Measurements from ENCODE around the gene PHACTR3. TPM values are rescaled to one million over a fixed set of nuclear protein-coding genes. Genes with fewer than 3 reads are reported as not detected.

Gene PHACTR3
- total RNA-seq, 1 experiment from 2014 or later, result 30.6 TPM

- intact Hi-C loops (cut with micrococcal nuclease), result no loop called here
- CTCF ChIA-PET, result no interaction called here
Measured at GRCh38 chr20:59703046-59703445, 98.7 kb downstream of the PHACTR3 start.

GRCh38 chr20:59705651-59706399, 101.5 kb downstream of the PHACTR3 start:
- no peak for TF ChIP-seq CTCF (conservative IDR thresholded peaks at IDR 0.05; ENCODE audit: low read depth, low read length)
- no peak for TF ChIP-seq EZH2 (IDR thresholded peaks at IDR 0.05; ENCODE audit: low read length, unreplicated experiment)
- no peak for TF ChIP-seq EZH2phosphoT487 (IDR thresholded peaks at IDR 0.05; ENCODE audit: borderline replicate concordance, low read length)
- peaks cover 21% of the 10 kb centered on the region for H3K27me3 ChIP-seq (ENCODE audit: low read length)
- no peak overlapping the region for H3K9ac ChIP-seq (ENCODE audit: low read length)
- no TSS peak for BruUV-seq (replicated peaks)
- no peaks in the 10 kb centered on the region for H3F3A ChIP-seq (ENCODE audit: low read length, unreplicated experiment)
- POLR2A ChIA-PET (ENCODE audit: unreplicated experiment), result no interaction called here
- H4K20me1 ChIP-seq (ENCODE audit: low read length), result no peaks in the 10 kb centered on the region
- H3K9me2 ChIP-seq (replicated peaks; ENCODE audit: low read length), result no peaks in the 10 kb centered on the region
- no peak for DNase-seq
- no peaks in the 10 kb centered on the region for H3K9me3 ChIP-seq (ENCODE audit: low read length)
- no peaks in the 10 kb centered on the region for H3K79me2 ChIP-seq (ENCODE audit: low read length)
- no peak for ATAC-seq
- no peaks in the 10 kb centered on the region for H3K36me3 ChIP-seq (ENCODE audit: low read depth, low read length)
- intact Hi-C loops (cut with micrococcal nuclease), result no loop called here
- CTCF ChIA-PET, result no interaction called here
- H3K27ac ChIP-seq (ENCODE audit: low read length), result no peak overlapping the region
- no peak overlapping the region for H2AFZ ChIP-seq (ENCODE audit: low read length)
- peaks cover 6% of the 10 kb centered on the region; the same call in 1 of the 2 replicates for H3K4me1 ChIP-seq (ENCODE audit: insufficient read depth, low read length)
- H3K4me2 ChIP-seq (ENCODE audit: low read length), result no peak overlapping the region
- no peak overlapping the region for H3K4me3 ChIP-seq (ENCODE audit: low read length)

More at GRCh38 chr20:59703046-59703445, 98.7 kb downstream of the PHACTR3 start:
- Histone ChIP-seq H4K20me1 (ENCODE audit: low read length) (no peaks in the 10 kb centered on the region), H3K9ac (ENCODE audit: low read length) (no peak overlapping the region), H3K9me3 (ENCODE audit: low read length) (no peaks in the 10 kb centered on the region), H3K79me2 (ENCODE audit: low read length) (no peaks in the 10 kb centered on the region), H3K27me3 (ENCODE audit: low read length) (peaks cover 36% of the 10 kb centered on the region), H3K4me2 (ENCODE audit: low read length) (no peak overlapping the region), H3K36me3 (ENCODE audit: low read depth, low read length) (no peaks in the 10 kb centered on the region), H3F3A (ENCODE audit: low read length, unreplicated experiment) (no peaks in the 10 kb centered on the region), H3K9me2 (replicated peaks; ENCODE audit: low read length) (no peaks in the 10 kb centered on the region), H3K27ac (ENCODE audit: low read length) (no peak overlapping the region), H3K4me3 (ENCODE audit: low read length) (no peak overlapping the region), H2AFZ (ENCODE audit: low read length) (no peak overlapping the region), H3K4me1 (ENCODE audit: insufficient read depth, low read length) (peaks cover 6% of the 10 kb centered on the region; the same call in 1 of the 2 replicates)
- POLR2A ChIA-PET (ENCODE audit: unreplicated experiment), result no interaction called here
- ATAC-seq (peak; percentile 29; the same call in 1 of the 2 replicates), DNase-seq (peak; percentile 31)
- no peak for TF ChIP-seq EZH2phosphoT487 (IDR thresholded peaks at IDR 0.05; ENCODE audit: borderline replicate concordance, low read length)
- no peak for TF ChIP-seq CTCF (conservative IDR thresholded peaks at IDR 0.05; ENCODE audit: low read depth, low read length)
- TF ChIP-seq EZH2 (IDR thresholded peaks at IDR 0.05; ENCODE audit: low read length, unreplicated experiment), result no peak
- no TSS peak for BruUV-seq (replicated peaks)

GRCh38 chr20:59706400-59706693, 102.0 kb downstream of the PHACTR3 start:
- no peak overlapping the region for H3K4me2 ChIP-seq (ENCODE audit: low read length)
- no peaks in the 10 kb centered on the region for H3K9me2 ChIP-seq (replicated peaks; ENCODE audit: low read length)
- no TSS peak for BruUV-seq (replicated peaks)
- H3K9ac ChIP-seq (ENCODE audit: low read length), result no peak overlapping the region
- TF ChIP-seq EZH2phosphoT487 (IDR thresholded peaks at IDR 0.05; ENCODE audit: borderline replicate concordance, low read length), result no peak
- no peak for TF ChIP-seq CTCF (conservative IDR thresholded peaks at IDR 0.05; ENCODE audit: low read depth, low read length)
- no peak for TF ChIP-seq EZH2 (IDR thresholded peaks at IDR 0.05; ENCODE audit: low read length, unreplicated experiment)
- H3K9me3 ChIP-seq (ENCODE audit: low read length), result no peaks in the 10 kb centered on the region
- ATAC-seq, result no peak
- no peak overlapping the region for H3K27ac ChIP-seq (ENCODE audit: low read length)
- H3K36me3 ChIP-seq (ENCODE audit: low read depth, low read length), result no peaks in the 10 kb centered on the region
- no peaks in the 10 kb centered on the region for H3F3A ChIP-seq (ENCODE audit: low read length, unreplicated experiment)
- H3K79me2 ChIP-seq (ENCODE audit: low read length), result no peaks in the 10 kb centered on the region
- peaks cover 16% of the 10 kb centered on the region for H3K27me3 ChIP-seq (ENCODE audit: low read length)
- H3K4me1 ChIP-seq (ENCODE audit: insufficient read depth, low read length), result peaks cover 6% of the 10 kb centered on the region; the same call in 1 of the 2 replicates
- intact Hi-C loops (cut with micrococcal nuclease), result no loop called here
- DNase-seq, result no peak
- H4K20me1 ChIP-seq (ENCODE audit: low read length), result no peaks in the 10 kb centered on the region
- H2AFZ ChIP-seq (ENCODE audit: low read length), result no peak overlapping the region
- CTCF ChIA-PET, result no interaction called here
- POLR2A ChIA-PET (ENCODE audit: unreplicated experiment), result no interaction called here
- no peak overlapping the region for H3K4me3 ChIP-seq (ENCODE audit: low read length)
